ENCODE data around the gene BAK1.

DNA sequence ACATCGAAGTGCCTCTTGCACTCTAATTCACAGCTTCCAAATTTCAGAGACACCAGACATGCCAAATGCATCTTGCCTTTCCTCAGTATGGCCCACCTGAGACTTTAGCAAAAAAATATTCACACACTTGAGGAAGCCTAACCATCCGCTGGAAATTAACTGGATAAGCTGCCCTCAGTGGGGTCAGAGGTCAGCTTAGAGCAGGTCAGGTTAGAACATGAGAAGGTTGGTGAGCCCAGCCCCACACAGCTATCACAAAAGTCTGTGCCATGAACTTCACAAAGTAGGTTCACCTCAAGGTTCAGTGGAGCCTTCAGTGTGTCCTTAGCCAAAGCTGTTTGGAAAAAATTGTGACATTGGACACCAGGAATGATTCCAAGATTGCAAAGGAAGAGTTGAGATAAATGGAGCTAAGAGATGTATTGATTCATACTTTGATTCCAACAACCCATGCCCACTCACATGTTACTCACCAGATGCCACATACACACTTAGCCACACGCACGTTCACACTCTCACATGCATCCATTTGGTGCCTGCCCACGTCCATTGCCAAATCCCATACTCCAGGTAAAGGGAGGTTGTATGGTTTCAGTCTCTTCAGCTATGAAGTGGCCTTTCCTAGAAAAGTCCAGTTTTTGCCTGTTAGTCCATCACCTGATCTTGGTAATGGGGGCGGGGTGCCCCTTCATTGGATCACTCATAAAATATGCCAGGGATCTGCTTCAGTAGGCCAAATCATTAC is 11.1 kb downstream of the BAK1 start:
- TF ChIP-seq, protein P1, sequence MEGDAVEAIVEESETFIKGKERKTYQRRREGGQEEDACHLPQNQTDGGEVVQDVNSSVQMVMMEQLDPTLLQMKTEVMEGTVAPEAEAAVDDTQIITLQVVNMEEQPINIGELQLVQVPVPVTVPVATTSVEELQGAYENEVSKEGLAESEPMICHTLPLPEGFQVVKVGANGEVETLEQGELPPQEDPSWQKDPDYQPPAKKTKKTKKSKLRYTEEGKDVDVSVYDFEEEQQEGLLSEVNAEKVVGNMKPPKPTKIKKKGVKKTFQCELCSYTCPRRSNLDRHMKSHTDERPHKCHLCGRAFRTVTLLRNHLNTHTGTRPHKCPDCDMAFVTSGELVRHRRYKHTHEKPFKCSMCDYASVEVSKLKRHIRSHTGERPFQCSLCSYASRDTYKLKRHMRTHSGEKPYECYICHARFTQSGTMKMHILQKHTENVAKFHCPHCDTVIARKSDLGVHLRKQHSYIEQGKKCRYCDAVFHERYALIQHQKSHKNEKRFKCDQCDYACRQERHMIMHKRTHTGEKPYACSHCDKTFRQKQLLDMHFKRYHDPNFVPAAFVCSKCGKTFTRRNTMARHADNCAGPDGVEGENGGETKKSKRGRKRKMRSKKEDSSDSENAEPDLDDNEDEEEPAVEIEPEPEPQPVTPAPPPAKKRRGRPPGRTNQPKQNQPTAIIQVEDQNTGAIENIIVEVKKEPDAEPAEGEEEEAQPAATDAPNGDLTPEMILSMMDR (conservative IDR thresholded peaks at IDR 0.05 in 1 of 2, IDR thresholded peaks at IDR 0.05 in 1 of 2; ENCODE audit: extremely low read depth in 1 of 2, insufficient read depth in 1 of 2, low read depth in 1 of 2, low read length in 2 of 2), result no peak
- no peak for TF ChIP-seq EZH2 (IDR thresholded peaks at IDR 0.05; ENCODE audit: borderline replicate concordance, low read length)
